GM12878 (cell line): ENCODE data around the gene SLC5A8. TPM values are rescaled to one million over a fixed set of nuclear protein-coding genes. Genes with fewer than 3 reads are reported as not detected.

Experiments
- ATAC-seq: fragments of 200-7000 bp; cut with Tn5 transposase; 3 replicates; pipeline ENCODE4 v1.9.1; 2020; ENCODE audit warnings: mild to moderate bottlenecking, moderate library complexity
- BruUV-seq: library from RNA; stranded (reverse); fragments of 400-500 nt; replicated peaks from 2 replicates; lab custom pipeline; 2021; lab: Mats Ljungman, UMichigan
- CTCF ChIA-PET: fragments of 300-600 bp; sonication (Branson Sonifier 250); formaldehyde crosslinking; extraction: SDS; loops from one replicate; lab custom pipeline; 2021; ENCODE audit warnings: inconsistent platforms; lab: Yijun Ruan, JAX
- POLR2A ChIA-PET: fragments of 350-600 bp; formaldehyde crosslinking; extraction: SDS; loops from one replicate; lab custom pipeline; 2021; ENCODE audit warnings: inconsistent platforms; lab: Charles Lee
- RAD21 ChIA-PET: fragments of 300-600 bp; sonication (Branson Sonifier 250); formaldehyde crosslinking; loops from one replicate; lab custom pipeline; 2023; ENCODE audit warnings: antibody characterized with exemption; ENCODE audit not compliant: unreplicated experiment; lab: Charles Lee
- SMC1A ChIA-PET: fragments of 300-600 bp; sonication (Branson Sonifier 250); formaldehyde crosslinking; loops from one replicate; lab custom pipeline; 2023; ENCODE audit not compliant: unreplicated experiment, uncharacterized antibody; lab: Charles Lee
- DNase-seq: peaks from one replicate; pipeline ENCODE4 v3.0.0-alpha.2; 2011; ENCODE audit warnings: low read depth, low spot score
- FAIRE-seq: peaks from 3 replicates; lab custom pipeline; 2011; peaks lifted over from hg19 to GRCh38; lab: Jason Lieb, UNC
- H2AFZ ChIP-seq: 2 replicates; pipeline ENCODE4 v1.6.0; 2011; ENCODE audit warnings: low read depth, low read length, control low read depth; ENCODE audit not compliant: control insufficient read depth
- H3K27ac ChIP-seq: 2 replicates; pipeline ENCODE4 v1.5.1; 2011; ENCODE audit warnings: control low read depth; ENCODE audit not compliant: control insufficient read depth, insufficient read depth
- H3K27me3 ChIP-seq, 2 experiments: replicated peaks in 1 of 2; 2 replicates each; pipeline versions ENCODE4 v1.6.0 to v1.6.1; 2011; ENCODE audit warnings: low read length in 1 of 2; ENCODE audit not compliant: control insufficient read depth in 2 of 2, insufficient read depth in 2 of 2
- H3K36me3 ChIP-seq, 2 experiments: 2 replicates each; pipeline ENCODE4 v1.5.1; 2011; ENCODE audit warnings: low read length in 1 of 2; ENCODE audit not compliant: control insufficient read depth in 2 of 2, insufficient read depth in 2 of 2
- H3K4me1 ChIP-seq: 2 replicates; pipeline ENCODE4 v1.6.1; 2011; ENCODE audit warnings: mild to moderate bottlenecking, low read length, moderate library complexity, mixed read lengths; ENCODE audit not compliant: control insufficient read depth, insufficient read depth
- H3K4me2 ChIP-seq: 2 replicates; pipeline ENCODE4 v1.6.0; 2011; ENCODE audit warnings: control low read depth; ENCODE audit not compliant: control insufficient read depth, insufficient read depth
- H3K4me3 ChIP-seq: fragments of 200-600 bp; sonication (generic); 2 replicates; pipeline ENCODE4 v1.5.1; 2016
- H3K79me2 ChIP-seq: 2 replicates; pipeline ENCODE4 v1.6.0; 2011; ENCODE audit warnings: low read length; ENCODE audit not compliant: control insufficient read depth, insufficient read depth
- H3K9ac ChIP-seq: 2 replicates; pipeline ENCODE4 v1.8.0; 2011; ENCODE audit warnings: low read length, control low read depth, mixed read lengths; ENCODE audit not compliant: control insufficient read depth, insufficient read depth
- H3K9me3 ChIP-seq: replicated peaks from 3 replicates; pipeline ENCODE4 v1.5.1; 2011; ENCODE audit warnings: mild to moderate bottlenecking, low read length; ENCODE audit not compliant: control insufficient read depth, insufficient read depth
- H4K20me1 ChIP-seq: 2 replicates; pipeline ENCODE4 v1.6.0; 2011; ENCODE audit not compliant: control insufficient read depth, insufficient read depth
- ASH2L ChIP-seq: fragments of 300-600, 200-600 bp; sonication (generic); IDR thresholded peaks from 2 replicates; pipeline ENCODE4 v1.6.1; 2017; ENCODE audit warnings: low read depth, mild to moderate bottlenecking, borderline replicate concordance
- BRCA1 ChIP-seq: IDR thresholded peaks from 2 replicates; pipeline ENCODE4 v1.6.1; 2011; ENCODE audit warnings: low read depth, low read length, improper control_type of control experiment
- CHD4 ChIP-seq: fragments of 200-600 bp; sonication (generic); IDR thresholded peaks from 2 replicates; pipeline ENCODE4 v1.6.1; 2016; ENCODE audit warnings: mild to moderate bottlenecking
- CREB1 ChIP-seq: IDR thresholded peaks from 2 replicates; pipeline ENCODE4 v1.6.1; 2012; ENCODE audit warnings: low read depth, mild to moderate bottlenecking, inconsistent platforms
- NFYA ChIP-seq: IDR thresholded peaks from 2 replicates; pipeline ENCODE4 v1.6.1; 2011; ENCODE audit warnings: low read depth, mild to moderate bottlenecking, low read length, improper control_type of control experiment, borderline replicate concordance
- SRF ChIP-seq, 2 experiments: IDR thresholded peaks; 2 replicates each; pipeline ENCODE4 v1.6.1; 2011; ENCODE audit warnings: low read depth in 2 of 2, low read length in 2 of 2, mild to moderate bottlenecking in 1 of 2, moderate library complexity in 1 of 2
- SUPT20H ChIP-seq: IDR thresholded peaks from 2 replicates; pipeline ENCODE4 v1.6.1; 2011; ENCODE audit warnings: low read depth, mild to moderate bottlenecking, low read length, moderate library complexity, borderline replicate concordance; ENCODE audit not compliant: control insufficient read depth
- ZNF217 ChIP-seq: fragments of 450-650 bp; IDR thresholded peaks from 2 replicates; pipeline ENCODE4 v1.6.1; 2017; ENCODE audit warnings: antibody characterized with exemption, mild to moderate bottlenecking
- WGBS: methylation state at CpG from one replicate; pipeline ENCODE4 v1.1.6; 2016; ENCODE audit warnings: low lambda C conversion rate; ENCODE audit not compliant: insufficient replicate concordance, insufficient coverage; ENCODE audit errors: missing lambda C conversion rate; 5-methylcytosine and 5-hydroxymethylcytosine counted together
- in situ Hi-C: fragments of 300-500 bp; cut with MboI; formaldehyde crosslinking; loops from 9 replicates; pipeline ENCODE4 v1.14.3; 2018; ENCODE audit warnings: mixed read lengths
- intact Hi-C: fragments of 100-400 bp; cut with micrococcal nuclease; formaldehyde crosslinking; loops from one replicate; pipeline ENCODE4 v1.14.2; 2022; ENCODE audit not compliant: unreplicated experiment
- polyA plus RNA-seq, 11 experiments: library from polyadenylated mRNA; depleted of rRNA in 4 of 11; unstranded in 6 of 11; stranded (reverse) in 5 of 11; fragments of >200 nt; fragmentation: Nextera tagmentation in 4 of 11; fragmentation: Illumina TruSeq in 1 of 11; extraction: Ambion mirVana in 4 of 11; extraction: Trizol in 1 of 11; gene quantifications; 1 replicate in 1 of 11; 2 replicates in 10 of 11; pipeline versions ENCODE4 v1.2.1 to v1.2.3, GENCODE V29; 2011 to 2016; ENCODE audit warnings: inconsistent platforms in 2 of 11, missing spikeins in 2 of 11, low read depth in 1 of 11
- total RNA-seq, 4 experiments: library from RNA; depleted of rRNA in 3 of 4; stranded (reverse); fragments of >200 nt in 3 of 4; fragmentation: Illumina TruSeq in 1 of 4; extraction: Trizol in 1 of 4; gene quantifications; 2 replicates each; pipeline versions ENCODE4 v1.2.1 to v1.2.3, GENCODE V29; 2013 to 2021
- TF ChIP-seq, protein P1 (sequence below): fragments of 450-650 bp; IDR thresholded peaks from 2 replicates; pipeline ENCODE4 v1.6.1; 2017; ENCODE audit warnings: antibody characterized with exemption, mild to moderate bottlenecking, moderate library complexity
- TF ChIP-seq, protein P2 (sequence below): fragments of 450-650 bp; IDR thresholded peaks from 2 replicates; pipeline ENCODE4 v1.6.1; 2017; ENCODE audit warnings: mild to moderate bottlenecking, low read depth, inconsistent platforms; ENCODE audit not compliant: poor library complexity, severe bottlenecking
- TF ChIP-seq, protein P3 (sequence below): IDR thresholded peaks from 2 replicates; pipeline ENCODE4 v1.6.1; 2012; ENCODE audit warnings: low read depth, low read length, improper control_type of control experiment
- TF ChIP-seq, protein P4 (sequence below): fragments of 450-650 bp; IDR thresholded peaks from 2 replicates; pipeline ENCODE4 v1.6.1; 2016; ENCODE audit warnings: mild to moderate bottlenecking
- TF ChIP-seq, protein P5 (sequence below): fragments of 450-650 bp; IDR thresholded peaks from 2 replicates; pipeline ENCODE4 v1.6.1; 2017; ENCODE audit warnings: borderline replicate concordance

SLC5A8 gene
- total and polyA plus RNA-seq, 10 of the 15 experiments (the other 5 are each of a cell fraction or from before 2014, with no cell fraction given) = not detected

DNA sequence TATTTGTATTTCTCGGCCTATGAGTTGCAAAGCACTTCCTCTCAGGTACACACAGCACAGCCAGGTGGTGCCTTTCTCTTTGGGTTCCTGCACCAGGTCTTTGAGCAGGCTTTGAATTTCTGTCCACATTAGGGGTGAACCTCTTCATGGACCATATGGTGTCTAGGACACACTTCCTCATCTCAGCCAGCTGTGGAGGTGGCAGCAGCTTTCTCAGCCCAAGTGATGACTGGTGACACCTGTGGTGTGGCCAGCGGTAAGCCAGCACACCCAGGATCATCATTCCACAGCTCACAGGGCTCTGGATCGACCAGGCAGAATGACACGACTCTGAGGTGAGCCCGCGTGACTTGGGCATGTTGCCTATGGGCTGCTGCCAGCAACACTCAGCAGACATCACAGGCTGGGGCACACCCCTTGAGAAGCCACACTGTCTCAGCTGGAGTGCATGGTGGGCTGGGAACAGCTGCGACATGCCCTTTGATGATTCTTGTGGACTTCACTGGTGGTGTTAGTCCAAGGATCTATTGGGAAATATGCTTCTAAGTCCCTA, 36.8 kb downstream of the SLC5A8 start:
- in situ Hi-C loops = no loop called here
- no peak for TF ChIP-seq ZNF217
- TF ChIP-seq, protein P1, sequence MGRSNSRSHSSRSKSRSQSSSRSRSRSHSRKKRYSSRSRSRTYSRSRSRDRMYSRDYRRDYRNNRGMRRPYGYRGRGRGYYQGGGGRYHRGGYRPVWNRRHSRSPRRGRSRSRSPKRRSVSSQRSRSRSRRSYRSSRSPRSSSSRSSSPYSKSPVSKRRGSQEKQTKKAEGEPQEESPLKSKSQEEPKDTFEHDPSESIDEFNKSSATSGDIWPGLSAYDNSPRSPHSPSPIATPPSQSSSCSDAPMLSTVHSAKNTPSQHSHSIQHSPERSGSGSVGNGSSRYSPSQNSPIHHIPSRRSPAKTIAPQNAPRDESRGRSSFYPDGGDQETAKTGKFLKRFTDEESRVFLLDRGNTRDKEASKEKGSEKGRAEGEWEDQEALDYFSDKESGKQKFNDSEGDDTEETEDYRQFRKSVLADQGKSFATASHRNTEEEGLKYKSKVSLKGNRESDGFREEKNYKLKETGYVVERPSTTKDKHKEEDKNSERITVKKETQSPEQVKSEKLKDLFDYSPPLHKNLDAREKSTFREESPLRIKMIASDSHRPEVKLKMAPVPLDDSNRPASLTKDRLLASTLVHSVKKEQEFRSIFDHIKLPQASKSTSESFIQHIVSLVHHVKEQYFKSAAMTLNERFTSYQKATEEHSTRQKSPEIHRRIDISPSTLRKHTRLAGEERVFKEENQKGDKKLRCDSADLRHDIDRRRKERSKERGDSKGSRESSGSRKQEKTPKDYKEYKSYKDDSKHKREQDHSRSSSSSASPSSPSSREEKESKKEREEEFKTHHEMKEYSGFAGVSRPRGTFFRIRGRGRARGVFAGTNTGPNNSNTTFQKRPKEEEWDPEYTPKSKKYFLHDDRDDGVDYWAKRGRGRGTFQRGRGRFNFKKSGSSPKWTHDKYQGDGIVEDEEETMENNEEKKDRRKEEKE = no peak
- TF ChIP-seq, protein P2, sequence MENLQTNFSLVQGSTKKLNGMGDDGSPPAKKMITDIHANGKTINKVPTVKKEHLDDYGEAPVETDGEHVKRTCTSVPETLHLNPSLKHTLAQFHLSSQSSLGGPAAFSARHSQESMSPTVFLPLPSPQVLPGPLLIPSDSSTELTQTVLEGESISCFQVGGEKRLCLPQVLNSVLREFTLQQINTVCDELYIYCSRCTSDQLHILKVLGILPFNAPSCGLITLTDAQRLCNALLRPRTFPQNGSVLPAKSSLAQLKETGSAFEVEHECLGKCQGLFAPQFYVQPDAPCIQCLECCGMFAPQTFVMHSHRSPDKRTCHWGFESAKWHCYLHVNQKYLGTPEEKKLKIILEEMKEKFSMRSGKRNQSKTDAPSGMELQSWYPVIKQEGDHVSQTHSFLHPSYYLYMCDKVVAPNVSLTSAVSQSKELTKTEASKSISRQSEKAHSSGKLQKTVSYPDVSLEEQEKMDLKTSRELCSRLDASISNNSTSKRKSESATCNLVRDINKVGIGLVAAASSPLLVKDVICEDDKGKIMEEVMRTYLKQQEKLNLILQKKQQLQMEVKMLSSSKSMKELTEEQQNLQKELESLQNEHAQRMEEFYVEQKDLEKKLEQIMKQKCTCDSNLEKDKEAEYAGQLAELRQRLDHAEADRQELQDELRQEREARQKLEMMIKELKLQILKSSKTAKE = no peak
- TF ChIP-seq CREB1 = no peak
- no peak for TF ChIP-seq BRCA1
- TF ChIP-seq SUPT20H = no peak
- TF ChIP-seq, protein P3, sequence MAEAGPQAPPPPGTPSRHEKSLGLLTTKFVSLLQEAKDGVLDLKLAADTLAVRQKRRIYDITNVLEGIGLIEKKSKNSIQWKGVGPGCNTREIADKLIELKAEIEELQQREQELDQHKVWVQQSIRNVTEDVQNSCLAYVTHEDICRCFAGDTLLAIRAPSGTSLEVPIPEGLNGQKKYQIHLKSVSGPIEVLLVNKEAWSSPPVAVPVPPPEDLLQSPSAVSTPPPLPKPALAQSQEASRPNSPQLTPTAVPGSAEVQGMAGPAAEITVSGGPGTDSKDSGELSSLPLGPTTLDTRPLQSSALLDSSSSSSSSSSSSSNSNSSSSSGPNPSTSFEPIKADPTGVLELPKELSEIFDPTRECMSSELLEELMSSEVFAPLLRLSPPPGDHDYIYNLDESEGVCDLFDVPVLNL = no peak
- no peak for TF ChIP-seq NFYA
- TF ChIP-seq, protein P4, sequence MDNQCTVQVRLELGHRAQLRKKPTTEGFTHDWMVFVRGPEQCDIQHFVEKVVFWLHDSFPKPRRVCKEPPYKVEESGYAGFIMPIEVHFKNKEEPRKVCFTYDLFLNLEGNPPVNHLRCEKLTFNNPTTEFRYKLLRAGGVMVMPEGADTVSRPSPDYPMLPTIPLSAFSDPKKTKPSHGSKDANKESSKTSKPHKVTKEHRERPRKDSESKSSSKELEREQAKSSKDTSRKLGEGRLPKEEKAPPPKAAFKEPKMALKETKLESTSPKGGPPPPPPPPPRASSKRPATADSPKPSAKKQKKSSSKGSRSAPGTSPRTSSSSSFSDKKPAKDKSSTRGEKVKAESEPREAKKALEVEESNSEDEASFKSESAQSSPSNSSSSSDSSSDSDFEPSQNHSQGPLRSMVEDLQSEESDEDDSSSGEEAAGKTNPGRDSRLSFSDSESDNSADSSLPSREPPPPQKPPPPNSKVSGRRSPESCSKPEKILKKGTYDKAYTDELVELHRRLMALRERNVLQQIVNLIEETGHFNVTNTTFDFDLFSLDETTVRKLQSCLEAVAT = no peak
- TF ChIP-seq CHD4 = no peak
- TF ChIP-seq, protein P5, sequence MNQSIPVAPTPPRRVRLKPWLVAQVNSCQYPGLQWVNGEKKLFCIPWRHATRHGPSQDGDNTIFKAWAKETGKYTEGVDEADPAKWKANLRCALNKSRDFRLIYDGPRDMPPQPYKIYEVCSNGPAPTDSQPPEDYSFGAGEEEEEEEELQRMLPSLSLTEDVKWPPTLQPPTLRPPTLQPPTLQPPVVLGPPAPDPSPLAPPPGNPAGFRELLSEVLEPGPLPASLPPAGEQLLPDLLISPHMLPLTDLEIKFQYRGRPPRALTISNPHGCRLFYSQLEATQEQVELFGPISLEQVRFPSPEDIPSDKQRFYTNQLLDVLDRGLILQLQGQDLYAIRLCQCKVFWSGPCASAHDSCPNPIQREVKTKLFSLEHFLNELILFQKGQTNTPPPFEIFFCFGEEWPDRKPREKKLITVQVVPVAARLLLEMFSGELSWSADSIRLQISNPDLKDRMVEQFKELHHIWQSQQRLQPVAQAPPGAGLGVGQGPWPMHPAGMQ = no peak
- no peak for TF ChIP-seq SRF (IDR thresholded peaks at IDR 0.05; ENCODE audit: low read depth in 2 of 2, low read length in 2 of 2)
- TF ChIP-seq ASH2L = no peak
- intact Hi-C loops = loop anchor here (2.0 to 10.0 kb wide), 2 partner anchors 98 to 152 kb away; no protein-coding TSS in a partner anchor
- ChIA-PET RAD21 (no interaction called here), SMC1A (no interaction called here), CTCF (interaction anchor here (2.1 kb wide), 1 partner anchor 151 kb away, joined by 8 read pairs; no protein-coding TSS in a partner anchor), POLR2A (no interaction called here)
- Histone ChIP-seq H3K27me3 (no peaks in the 10 kb centered on the region), H2AFZ (no peak overlapping the region), H3K36me3 (no peaks in the 10 kb centered on the region), H3K4me2 (no peak overlapping the region), H3K79me2 (no peaks in the 10 kb centered on the region), H3K9ac (no peak overlapping the region), H3K9me3 (no peaks in the 10 kb centered on the region), H4K20me1 (no peaks in the 10 kb centered on the region), H3K27ac (no peak overlapping the region), H3K4me1 (no peaks in the 10 kb centered on the region), H3K4me3 (no peak overlapping the region)
- BruUV-seq = no TSS peak
- ATAC-seq (no peak), FAIRE-seq (no peak), DNase-seq (no peak)
- WGBS = 43% methylated on average over 7 of the region's 7 CpGs
